Measurements from ENCODE around the gene SAFB2. TPM values are rescaled to one million over a fixed set of nuclear protein-coding genes. Genes with fewer than 3 reads are reported as not detected.

Gene SAFB2
- total and polyA plus RNA-seq, 2 donors (not counting 3 experiments of a cell fraction or from before 2014, with no cell fraction given) = 24.6 to 85.9 TPM

GRCh38 chr19:5567360-5567969, 55.1 kb downstream of the SAFB2 start, which contains the start of gene TINCR:
TINCR (minus strand) TSS chr19:5567953.
- intact Hi-C loops (cut with micrococcal nuclease) (no loop called here), dilution Hi-C loops (cut with MboI; ENCODE audit: extremely low pct_ligation_motif_present, low sequenced_read_pairs) (no loop called here)
- DNase-seq (ENCODE audit: low read depth, low spot score) = no peak
- Histone ChIP-seq H3K27me3 (ENCODE audit: control insufficient read depth in 2 of 2, insufficient read depth in 2 of 2, low read length in 2 of 2) (peaks cover 12 to 17% of the 10 kb centered on the region in 2 experiments), H3K9me3 (replicated peaks; ENCODE audit: control insufficient read depth, insufficient read depth, low read length) (no peaks in the 10 kb centered on the region), H4K20me1 (replicated peaks; ENCODE audit: control insufficient read depth, extremely low read depth, insufficient read depth, low read length) (no peaks in the 10 kb centered on the region), H3K36me3 (ENCODE audit: control insufficient read depth in 2 of 2, extremely low read depth in 1 of 2, insufficient read depth in 2 of 2, low read length in 2 of 2) (no peaks in the 10 kb centered on the region), H3K4me2 (ENCODE audit: insufficient read depth, low read length) (no peak within 1 kb of the TSS), H3K79me2 (ENCODE audit: control insufficient read depth, insufficient read depth, low read length) (no peaks in the 10 kb centered on the region), H3K4me1 (ENCODE audit: control insufficient read depth, extremely low read depth, insufficient read depth, low read length) (no peaks in the 10 kb centered on the region), H3K9me1 (replicated peaks; ENCODE audit: control insufficient read depth, extremely low read depth, insufficient read depth, low read length) (no peaks in the 10 kb centered on the region), H3K27ac (ENCODE audit: insufficient read depth, low read depth, low read length) (no peak within 1 kb of the TSS), H2AFZ (ENCODE audit: low read depth, low read length) (no peak within 1 kb of the TSS), H3K4me3 (replicated peaks in 1 of 3; ENCODE audit: insufficient read depth in 1 of 3, low read depth in 1 of 3, low read length in 3 of 3) (no peak within 1 kb of the TSS), H3K9ac (replicated peaks; ENCODE audit: extremely low read depth, insufficient read depth, low read length) (no peak within 1 kb of the TSS)
- BruUV-seq (replicated peaks) = no TSS peak
- POLR2A ChIA-PET = no interaction called here
- CTCF ChIA-PET = no interaction called here
- FAIRE-seq = no peak
- no peak for TF ChIP-seq MAX (IDR thresholded peaks at IDR 0.05; ENCODE audit: insufficient read depth, insufficient read length)
- peak; percentile 66 for TF ChIP-seq EZH2 (IDR thresholded peaks at IDR 0.05; ENCODE audit: borderline replicate concordance, low read depth, low read length, severe bottlenecking)
- TF ChIP-seq, protein P1, sequence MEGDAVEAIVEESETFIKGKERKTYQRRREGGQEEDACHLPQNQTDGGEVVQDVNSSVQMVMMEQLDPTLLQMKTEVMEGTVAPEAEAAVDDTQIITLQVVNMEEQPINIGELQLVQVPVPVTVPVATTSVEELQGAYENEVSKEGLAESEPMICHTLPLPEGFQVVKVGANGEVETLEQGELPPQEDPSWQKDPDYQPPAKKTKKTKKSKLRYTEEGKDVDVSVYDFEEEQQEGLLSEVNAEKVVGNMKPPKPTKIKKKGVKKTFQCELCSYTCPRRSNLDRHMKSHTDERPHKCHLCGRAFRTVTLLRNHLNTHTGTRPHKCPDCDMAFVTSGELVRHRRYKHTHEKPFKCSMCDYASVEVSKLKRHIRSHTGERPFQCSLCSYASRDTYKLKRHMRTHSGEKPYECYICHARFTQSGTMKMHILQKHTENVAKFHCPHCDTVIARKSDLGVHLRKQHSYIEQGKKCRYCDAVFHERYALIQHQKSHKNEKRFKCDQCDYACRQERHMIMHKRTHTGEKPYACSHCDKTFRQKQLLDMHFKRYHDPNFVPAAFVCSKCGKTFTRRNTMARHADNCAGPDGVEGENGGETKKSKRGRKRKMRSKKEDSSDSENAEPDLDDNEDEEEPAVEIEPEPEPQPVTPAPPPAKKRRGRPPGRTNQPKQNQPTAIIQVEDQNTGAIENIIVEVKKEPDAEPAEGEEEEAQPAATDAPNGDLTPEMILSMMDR (IDR thresholded peaks at IDR 0.05; ENCODE audit: extremely low read depth in 1 of 2, insufficient read depth in 1 of 2, low read depth in 1 of 2, low read length in 2 of 2) = no peak

- intact Hi-C loops (cut with micrococcal nuclease) (no loop called here), dilution Hi-C loops (cut with MboI; ENCODE audit: extremely low pct_ligation_motif_present, low sequenced_read_pairs) (no loop called here)
- Histone ChIP-seq H3K4me2 (ENCODE audit: insufficient read depth, low read length) (no peak overlapping the region), H3K9me3 (replicated peaks; ENCODE audit: control insufficient read depth, insufficient read depth, low read length) (no peaks in the 10 kb centered on the region), H3K27ac (ENCODE audit: insufficient read depth, low read depth, low read length) (no peak overlapping the region), H3K79me2 (ENCODE audit: control insufficient read depth, insufficient read depth, low read length) (no peaks in the 10 kb centered on the region), H3K36me3 (ENCODE audit: control insufficient read depth in 2 of 2, extremely low read depth in 1 of 2, insufficient read depth in 2 of 2, low read length in 2 of 2) (no peaks in the 10 kb centered on the region), H3K4me1 (ENCODE audit: control insufficient read depth, extremely low read depth, insufficient read depth, low read length) (no peaks in the 10 kb centered on the region), H3K27me3 (ENCODE audit: control insufficient read depth in 2 of 2, insufficient read depth in 2 of 2, low read length in 2 of 2) (peaks cover 12 to 17% of the 10 kb centered on the region in 2 experiments), H4K20me1 (replicated peaks; ENCODE audit: control insufficient read depth, extremely low read depth, insufficient read depth, low read length) (no peaks in the 10 kb centered on the region), H3K9me1 (replicated peaks; ENCODE audit: control insufficient read depth, extremely low read depth, insufficient read depth, low read length) (no peaks in the 10 kb centered on the region), H2AFZ (ENCODE audit: low read depth, low read length) (no peak overlapping the region), H3K9ac (replicated peaks; ENCODE audit: extremely low read depth, insufficient read depth, low read length) (no peak overlapping the region), H3K4me3 (replicated peaks in 1 of 3; ENCODE audit: insufficient read depth in 1 of 3, low read depth in 1 of 3, low read length in 3 of 3) (no peak overlapping the region)
- TF ChIP-seq POLR2AphosphoS5 (IDR thresholded peaks at IDR 0.05; ENCODE audit: insufficient read depth, low read depth, low read length) (no peak), POLR2A (IDR thresholded peaks at IDR 0.05; ENCODE audit: low read depth, low read length) (no peak), FOS (IDR thresholded peaks at IDR 0.05; ENCODE audit: borderline replicate concordance, insufficient read depth, low read length) (no peak), MYC (IDR thresholded peaks at IDR 0.05; ENCODE audit: low read depth, low read length) (no peak), GATA2 (IDR thresholded peaks at IDR 0.05; ENCODE audit: insufficient read depth, insufficient read length, low read depth, low read length) (no peak)
- no TSS peak for BruUV-seq (replicated peaks)
- ChIA-PET CTCF (no interaction called here), POLR2A (no interaction called here)
- DNase-seq (ENCODE audit: low read depth, low spot score) (no peak), FAIRE-seq (no peak)
Measured at GRCh38 chr19:5564930-5565329, 57.6 kb downstream of the SAFB2 start.

Data from endothelial cell of umbilical vein (primary cell).